GM19452 (cell line): ENCODE measurements around the gene CTNNBL1.

Experiments used
- ATAC-seq: cut with Tn5 transposase; IDR thresholded peaks from one replicate; pipeline ENCODE4 v1.9.1; 2021; ENCODE audit not compliant: unreplicated experiment

Gene CTNNBL1

DNA sequence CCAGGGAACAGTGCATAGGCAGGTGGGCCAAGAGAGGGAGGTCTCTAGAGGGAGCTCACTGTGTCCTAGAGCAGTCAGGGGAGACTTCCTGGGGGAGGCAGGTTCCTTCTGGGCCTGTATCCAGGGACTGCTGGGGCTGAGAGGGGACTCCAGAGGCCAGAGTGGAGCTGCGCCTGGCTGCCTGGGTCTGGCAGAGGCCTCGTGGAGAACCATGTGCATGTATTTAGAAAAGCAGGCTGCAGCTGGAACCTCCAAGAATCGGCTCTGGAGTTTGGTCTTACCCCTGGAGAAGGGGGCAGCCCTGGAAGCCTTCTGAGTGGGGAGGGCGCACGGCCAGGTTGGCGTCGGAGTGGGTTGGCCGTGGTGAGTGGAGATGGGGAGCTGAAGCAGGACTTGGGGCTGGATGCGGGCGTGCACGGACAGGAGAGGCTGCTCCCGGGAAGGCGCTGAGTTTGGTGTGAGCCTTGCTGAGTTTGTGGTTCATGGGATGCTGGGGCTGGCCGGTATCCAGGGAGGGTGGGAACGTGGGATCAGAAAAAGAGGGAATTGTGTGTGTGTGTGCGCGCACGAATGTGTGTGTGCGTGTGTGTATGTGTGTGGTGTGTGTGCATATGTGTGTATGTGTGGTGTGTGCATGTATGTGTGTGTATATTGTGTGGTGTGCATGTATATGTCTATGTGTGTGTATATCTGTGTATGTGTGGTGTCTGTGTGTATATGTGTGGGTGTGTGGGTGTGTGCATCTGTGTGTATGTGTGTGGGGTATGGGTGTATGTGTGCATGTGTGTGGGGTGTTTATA is 219.9 kb downstream of the CTNNBL1 start:
- no peak for ATAC-seq

- ATAC-seq = no peak
These were observed 220.5 kb downstream of the CTNNBL1 start for GRCh38 chr20:37914367-37914671.

- ATAC-seq = no peak
These were observed 221.0 kb downstream of the CTNNBL1 start for GRCh38 chr20:37914672-37915433.

GRCh38 chr20:37915434-37915787 is 221.6 kb downstream of the CTNNBL1 start:
- ATAC-seq = no peak

DNA sequence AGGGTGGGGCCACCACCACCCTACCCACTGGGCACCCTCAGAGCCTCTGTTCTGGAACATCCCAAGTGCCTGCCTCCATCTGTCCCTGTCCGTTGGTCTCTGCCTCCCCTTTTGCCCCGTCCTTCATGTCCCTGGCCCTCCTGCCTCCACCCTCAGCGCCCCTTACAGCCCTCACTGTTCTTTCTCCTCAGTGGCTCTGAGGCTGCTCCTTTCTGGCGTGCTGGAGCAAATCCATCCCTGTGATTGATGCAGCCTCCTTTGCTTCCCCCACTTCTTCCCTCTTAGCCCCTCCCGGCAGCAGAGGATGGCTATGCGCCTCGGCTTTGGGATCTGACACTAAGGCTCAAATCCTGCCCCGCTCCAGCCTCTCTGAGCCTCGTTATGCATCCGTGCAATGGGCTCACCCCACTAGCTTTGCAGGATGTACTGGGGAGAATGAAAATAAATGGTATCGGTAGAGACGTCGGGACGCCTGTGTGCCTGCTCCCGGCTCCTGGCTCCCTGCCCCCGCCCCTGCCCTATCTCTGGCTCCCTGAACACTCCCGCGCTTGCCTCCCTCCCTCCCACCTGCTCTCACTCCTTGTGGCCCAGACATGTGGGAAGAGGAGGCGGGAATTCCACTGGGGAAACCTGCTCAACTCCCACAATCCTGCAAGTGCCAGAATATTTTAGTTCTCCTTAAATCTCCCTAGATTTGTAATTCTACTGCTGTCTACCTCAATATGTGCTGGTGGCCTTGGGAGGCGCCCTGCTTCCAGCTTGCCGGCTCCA is 222.2 kb downstream of the CTNNBL1 start:
- no peak for ATAC-seq

GRCh38 chr20:37917461-37917860 is 223.6 kb downstream of the CTNNBL1 start:
- ATAC-seq = no peak

GRCh38 chr20:37918035-37918434 is 224.2 kb downstream of the CTNNBL1 start:
- no peak for ATAC-seq

GRCh38 chr20:37919389-37920040 is 225.7 kb downstream of the CTNNBL1 start:
- no peak for ATAC-seq

DNA sequence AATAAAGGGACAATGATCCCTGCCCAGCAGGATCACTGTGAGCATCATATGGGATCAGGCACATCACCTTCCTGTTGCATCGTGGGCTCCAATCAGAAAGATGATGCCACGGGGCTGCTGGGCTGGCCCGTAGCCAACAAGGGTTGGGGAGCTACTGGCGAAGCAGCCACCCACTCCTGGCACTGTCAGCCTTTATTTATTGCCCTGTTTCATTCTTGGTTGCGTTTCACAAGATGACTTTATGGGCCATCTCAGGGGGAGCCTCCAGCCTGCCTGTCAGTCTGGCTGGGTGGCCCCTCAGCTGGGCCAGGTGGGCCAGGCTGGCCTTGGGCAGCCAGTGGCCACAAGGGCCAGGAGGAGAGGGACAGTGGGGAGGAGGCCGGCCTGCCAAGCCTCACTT is 226.4 kb downstream of the CTNNBL1 start:
- ATAC-seq = no peak

DNA sequence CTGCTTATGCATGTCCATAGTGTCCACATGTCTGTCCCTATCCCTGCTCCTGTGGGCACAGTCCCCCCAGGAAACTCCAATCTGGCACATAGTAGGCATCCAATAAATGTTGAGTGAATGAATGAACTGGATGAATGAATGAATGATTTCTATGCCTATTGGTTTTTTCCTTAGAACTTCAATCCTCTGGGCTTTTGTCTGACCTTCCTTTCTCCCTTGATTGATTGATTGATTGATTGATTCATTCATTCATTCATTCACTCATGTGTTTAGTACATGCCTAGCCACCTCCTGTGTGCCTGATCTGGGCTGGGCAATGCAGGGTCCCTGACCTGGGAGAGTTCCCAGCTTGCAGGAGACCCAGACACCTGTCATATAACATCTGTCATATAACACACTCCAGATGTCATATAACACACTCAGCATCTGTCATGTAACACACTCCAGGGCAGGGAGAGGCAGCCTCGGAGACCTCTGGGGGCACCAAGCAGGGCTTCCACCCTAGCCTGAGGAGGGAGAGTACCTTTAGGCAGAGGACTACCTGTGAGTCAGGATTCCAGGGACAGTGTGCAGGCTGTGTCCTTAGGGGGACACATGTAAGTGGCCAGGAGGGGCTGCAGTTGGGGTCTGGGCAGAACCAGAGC is 227.0 kb downstream of the CTNNBL1 start:
- no peak for ATAC-seq

GRCh38 chr20:37921341-37921929 is 227.6 kb downstream of the CTNNBL1 start:
- peak; percentile 52 for ATAC-seq
